Pancreas (tissue), 10 donors: ENCODE results near the gene ALDH18A1. TPM values are rescaled to one million over a fixed set of nuclear protein-coding genes. Genes with fewer than 3 reads are reported as not detected.

ENCODE experiments used
- ATAC-seq, 4 donors: fragments of 200-7000 bp; cut with Tn5 transposase; one replicate each; pipeline versions ENCODE4 v1.8.0 to v1.9.1; 2020; ENCODE audit warnings: mild to moderate bottlenecking in 4 of 4, moderate library complexity in 4 of 4
- DNase-seq, 6 donors: peaks; one replicate each; pipeline ENCODE4 v3.0.0-alpha.2; 2020
- FAIRE-seq: peaks from 2 replicates; lab custom pipeline; 2012; peaks lifted over from hg19 to GRCh38; lab: Jason Lieb, UNC
- H3K27ac ChIP-seq, 4 donors: fragments of 200-600 bp; sonication (generic); 1 replicate in 3 of 4; 2 replicates in 1 of 4; pipeline versions ENCODE4 v1.5.0 to v1.8.0; 2020
- H3K27me3 ChIP-seq, 4 donors: fragments of 200-600 bp; one replicate each; pipeline ENCODE4 v1.8.0; 2021
- H3K36me3 ChIP-seq, 3 donors: fragments of 200-600 bp; sonication (generic) in 1 of 3; one replicate each; pipeline versions ENCODE4 v1.5.0 to v1.8.0; 2020 to 2021
- H3K4me1 ChIP-seq, 3 donors: fragments of 200-600 bp; one replicate each; pipeline ENCODE4 v1.8.0; 2021
- H3K4me3 ChIP-seq, 4 donors: fragments of 200-600 bp; sonication (generic) in 2 of 4; one replicate each; pipeline versions ENCODE4 v1.5.0 to v1.8.0; 2020 to 2021
- H3K9me3 ChIP-seq, 4 donors: fragments of 200-600 bp; one replicate each; pipeline ENCODE4 v1.8.0; 2021
- WGBS, 2 donors: extraction: QIAGEN DNeasy Blood & Tissue Kit; methylation state at CpG; one replicate each; pipeline ENCODE4 v1.1.7; 2013; 5-methylcytosine and 5-hydroxymethylcytosine counted together
- intact Hi-C, 3 donors: fragments of 100-400 bp; cut with DNase I; formaldehyde crosslinking; loops; one replicate each; pipeline versions ENCODE4 v1.11.1 to v1.14.2; 2022
- polyA plus RNA-seq, 2 donors: library from polyadenylated mRNA; stranded (reverse); fragments of 200-250 nt; gene quantifications; one replicate each; pipeline ENCODE4 v1.2.3, GENCODE V29; 2013
- total RNA-seq, 6 donors: library from RNA; stranded (reverse); fragmentation: NEBNext Ultra II Directional in 4 of 6; extraction: Animal tissue kit (Norgen Biotek cat#: 25700) in 4 of 6; gene quantifications; one replicate each; pipeline versions ENCODE4 v1.2.1 to v1.2.4, GENCODE V29; 2021 to 2023
- TF ChIP-seq, protein P1 (sequence below), 4 donors: fragments of 200-600 bp; sonication (generic) in 3 of 4; IDR thresholded peaks; one replicate each; pipeline versions ENCODE4 v1.5.0 to v1.8.0; 2021; ENCODE audit warnings: antibody characterized with exemption in 4 of 4
- donor health status: healthy with polysubstance abuse.
- donor health status: DM: no; HTN: no; CAD: no; lungs with moderate emphysema.
- donor health status: DM: no; HTN: no; CAD: no.
- donor health status: control.
- donor health status: control.
- donor health status: Bipolar disorder and iron deficiency.
- donor health status: DM: yes; HTN: yes; CAD: no.
- donor health status: DM: no; HTN: no; CAD: no.
- donor health status: DM: no; HTN: no; CAD: no.
- donor health status: DM: yes; HTN: yes; CAD: no.

The ALDH18A1 gene
- total and polyA plus RNA-seq, 8 donors, result 22.0 to 68.4 (median 49.0) TPM

DNA sequence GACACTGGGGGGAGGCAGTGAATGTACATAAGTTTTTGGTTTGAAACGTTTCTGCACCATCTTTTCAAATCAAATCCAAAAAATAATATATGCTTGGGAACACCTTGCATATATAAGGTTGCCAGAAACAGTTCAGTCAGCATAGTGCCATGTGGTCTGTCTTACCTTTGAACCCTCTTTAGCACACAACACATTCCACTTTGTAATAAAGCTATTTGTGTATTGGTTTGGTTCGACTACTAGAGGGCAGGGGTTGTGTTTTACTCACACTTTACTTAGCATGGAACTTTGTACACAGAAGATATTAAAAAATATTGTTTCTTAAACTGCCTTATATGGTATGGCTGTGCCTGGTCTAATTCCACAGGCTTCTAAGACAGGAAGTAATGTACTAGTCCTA lies 43.2 kb downstream of the ALDH18A1 start:
- FAIRE-seq, result no peak
- TF ChIP-seq, protein P1, sequence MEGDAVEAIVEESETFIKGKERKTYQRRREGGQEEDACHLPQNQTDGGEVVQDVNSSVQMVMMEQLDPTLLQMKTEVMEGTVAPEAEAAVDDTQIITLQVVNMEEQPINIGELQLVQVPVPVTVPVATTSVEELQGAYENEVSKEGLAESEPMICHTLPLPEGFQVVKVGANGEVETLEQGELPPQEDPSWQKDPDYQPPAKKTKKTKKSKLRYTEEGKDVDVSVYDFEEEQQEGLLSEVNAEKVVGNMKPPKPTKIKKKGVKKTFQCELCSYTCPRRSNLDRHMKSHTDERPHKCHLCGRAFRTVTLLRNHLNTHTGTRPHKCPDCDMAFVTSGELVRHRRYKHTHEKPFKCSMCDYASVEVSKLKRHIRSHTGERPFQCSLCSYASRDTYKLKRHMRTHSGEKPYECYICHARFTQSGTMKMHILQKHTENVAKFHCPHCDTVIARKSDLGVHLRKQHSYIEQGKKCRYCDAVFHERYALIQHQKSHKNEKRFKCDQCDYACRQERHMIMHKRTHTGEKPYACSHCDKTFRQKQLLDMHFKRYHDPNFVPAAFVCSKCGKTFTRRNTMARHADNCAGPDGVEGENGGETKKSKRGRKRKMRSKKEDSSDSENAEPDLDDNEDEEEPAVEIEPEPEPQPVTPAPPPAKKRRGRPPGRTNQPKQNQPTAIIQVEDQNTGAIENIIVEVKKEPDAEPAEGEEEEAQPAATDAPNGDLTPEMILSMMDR (IDR thresholded peaks at IDR 0.05), result no peak
- ATAC-seq, result no peak
- Histone ChIP-seq H3K9me3 (no peaks in the 10 kb centered on the region), H3K4me1 (no peaks in the 10 kb centered on the region), H3K36me3 (peaks cover 3 to 91% (median 63%) of the 10 kb centered on the region in 3 donors), H3K27me3 (no peaks in the 10 kb centered on the region), H3K27ac (no peak overlapping the region), H3K4me3 (no peak overlapping the region)
- DNase-seq, result no peak
- WGBS, 2 donors, result 69 to 77% methylated on average over 2 of the region's 2 CpGs
- intact Hi-C loops, result no loop called here

GRCh38 chr10:95610727-95611126 lies 45.8 kb downstream of the ALDH18A1 start:
- H3K27me3 ChIP-seq, result no peaks in the 10 kb centered on the region
- ATAC-seq, result no peak
- intact Hi-C loops, result no loop called here
- peaks cover 7 to 96% (median 52%) of the 10 kb centered on the region in 3 donors for H3K36me3 ChIP-seq
- TF ChIP-seq, protein P1 (IDR thresholded peaks at IDR 0.05), result no peak
- no peaks in the 10 kb centered on the region for H3K4me1 ChIP-seq
- H3K4me3 ChIP-seq, result no peak overlapping the region
- FAIRE-seq, result no peak
- H3K27ac ChIP-seq, result no peak overlapping the region
- H3K9me3 ChIP-seq, result no peaks in the 10 kb centered on the region
- DNase-seq, result no peak
- WGBS, 2 donors, result 90 to 93% methylated on average over 3 of the region's 3 CpGs

GRCh38 chr10:95606922-95607321 lies 49.6 kb downstream of the ALDH18A1 start:
- Histone ChIP-seq H3K9me3 (no peaks in the 10 kb centered on the region), H3K27me3 (no peaks in the 10 kb centered on the region), H3K4me3 (no peak overlapping the region), H3K4me1 (no peaks in the 10 kb centered on the region), H3K36me3 (peaks cover 7 to 65% (median 29%) of the 10 kb centered on the region in 3 donors), H3K27ac (no peak overlapping the region)
- intact Hi-C loops, result loop anchor here in 1 of 3 donors (10.0 kb wide), 1 partner anchor 232 kb away; no protein-coding TSS in a partner anchor
- ATAC-seq, result no peak
- TF ChIP-seq, protein P1 (IDR thresholded peaks at IDR 0.05), result no peak
- DNase-seq, result no peak
- WGBS, 2 donors, result 80 to 91% methylated on average over 3 of the region's 3 CpGs
- no peak for FAIRE-seq

GRCh38 chr10:95605163-95605562 lies 51.3 kb downstream of the ALDH18A1 start:
- TF ChIP-seq, protein P1 (IDR thresholded peaks at IDR 0.05), result no peak
- ATAC-seq (no peak), DNase-seq (no peak), FAIRE-seq (no peak)
- intact Hi-C loops, result loop anchor here in 1 of 3 donors (10.0 kb wide), 1 partner anchor 230 kb away; no protein-coding TSS in a partner anchor
- Histone ChIP-seq H3K36me3 (peaks cover 7 to 49% (median 16%) of the 10 kb centered on the region in 3 donors), H3K4me1 (no peaks in the 10 kb centered on the region), H3K4me3 (no peak overlapping the region), H3K27me3 (no peaks in the 10 kb centered on the region), H3K27ac (no peak overlapping the region), H3K9me3 (no peaks in the 10 kb centered on the region)
- WGBS, 2 donors, result 88 to 95% methylated on average over 3 of the region's 3 CpGs

DNA sequence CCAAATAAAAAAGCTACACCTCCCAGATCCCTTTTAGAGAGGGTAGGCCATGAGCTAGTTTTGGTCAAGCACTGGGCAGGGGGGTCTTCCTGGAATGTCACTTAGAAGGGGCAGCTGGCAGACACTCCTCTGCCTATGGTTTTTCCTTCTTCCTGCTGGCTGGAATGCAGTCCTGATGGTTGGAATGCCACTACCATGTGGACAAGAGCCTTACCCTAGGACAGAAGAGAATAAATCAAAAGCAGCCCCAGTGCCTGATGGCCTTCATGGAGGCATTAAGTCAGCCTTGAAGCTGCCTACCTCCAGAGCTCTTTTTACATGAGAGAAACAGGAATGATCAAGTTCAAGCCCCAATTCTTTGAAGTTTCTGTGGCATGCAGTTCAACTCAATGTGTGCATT lies 51.9 kb downstream of the ALDH18A1 start:
- H3K9me3 ChIP-seq, result no peaks in the 10 kb centered on the region
- no peak for ATAC-seq
- H3K27me3 ChIP-seq, result no peaks in the 10 kb centered on the region
- no peak overlapping the region for H3K27ac ChIP-seq
- no peak for FAIRE-seq
- no peak overlapping the region for H3K4me3 ChIP-seq
- TF ChIP-seq, protein P1 (IDR thresholded peaks at IDR 0.05), result no peak
- peaks cover 4 to 43% (median 12%) of the 10 kb centered on the region in 3 donors for H3K36me3 ChIP-seq
- DNase-seq, result no peak
- intact Hi-C loops, result loop anchor here in 2 of 3 donors (5.0 to 10.0 kb wide), 3 partner anchors 172 to 232 kb away; no protein-coding TSS in a partner anchor
- H3K4me1 ChIP-seq, result no peaks in the 10 kb centered on the region
